ENCODE measurements around the gene OR4A15. TPM values are rescaled to one million over a fixed set of nuclear protein-coding genes. Genes with fewer than 3 reads are reported as not detected.

Gene OR4A15
- total and polyA plus RNA-seq, 3 experiments from 2014 or later, result not detected

Other genes with a start within 250 kb of the OR4A15 start
- not detected for gene TRIM48, start 105.8 kb upstream of the OR4A15 start, total RNA-seq
- gene TRIM48, start 105.8 kb upstream of the OR4A15 start, polyA plus RNA-seq, result not detected
- not detected for gene OR4A16, start 24.8 kb upstream of the OR4A15 start, total RNA-seq
- not detected for gene OR4A16, start 24.8 kb upstream of the OR4A15 start, polyA plus RNA-seq
- not detected for gene OR4C15, start 186.5 kb downstream of the OR4A15 start, total RNA-seq
- gene OR4C15, start 186.5 kb downstream of the OR4A15 start, polyA plus RNA-seq, result not detected
- not detected for gene OR4C16, start 204.2 kb downstream of the OR4A15 start, total RNA-seq
- not detected for gene OR4C16, start 204.2 kb downstream of the OR4A15 start, polyA plus RNA-seq
- gene OR4C11, start 239.7 kb downstream of the OR4A15 start, total RNA-seq, result not detected
- gene OR4C11, start 239.7 kb downstream of the OR4A15 start, polyA plus RNA-seq, result not detected

Data from CD8-positive, alpha-beta memory T cell (primary cell).